ENCODE data around the gene MTAP. TPM values are rescaled to one million over a fixed set of nuclear protein-coding genes. Genes with fewer than 3 reads are reported as not detected.

Gene MTAP
- polyA plus RNA-seq, 1 experiment, result 14.2 TPM

GRCh38 chr9:21982391-21982790, 180.0 kb downstream of the MTAP start:
- Histone ChIP-seq H3K36me3 (ENCODE audit: control insufficient read depth, insufficient read depth, low read length) (no peaks in the 10 kb centered on the region), H3K27me3 (ENCODE audit: control insufficient read depth, insufficient read depth, low read length) (peaks cover 5% of the 10 kb centered on the region), H3K4me3 (ENCODE audit: low read depth, low read length) (no peak overlapping the region)
- no peak for TF ChIP-seq CTCF (IDR thresholded peaks at IDR 0.05; ENCODE audit: insufficient read depth, low read depth, low read length)
- no peak for DNase-seq (ENCODE audit: low read depth)
- POLR2A ChIA-PET, result no interaction called here
- CTCF ChIA-PET, result interaction anchor here (1.1 to 1.9 kb wide), 3 partner anchors 13 to 27 kb away, joined by 3 to 9 read pairs (median 3); partner anchors contain the start of gene CDKN2B

- Histone ChIP-seq H3K36me3 (ENCODE audit: control insufficient read depth, insufficient read depth, low read length) (no peaks in the 10 kb centered on the region), H3K4me3 (ENCODE audit: low read depth, low read length) (no peak overlapping the region), H3K27me3 (ENCODE audit: control insufficient read depth, insufficient read depth, low read length) (peaks cover 4% of the 10 kb centered on the region)
- DNase-seq (ENCODE audit: low read depth), result no peak
- no peak for TF ChIP-seq CTCF (IDR thresholded peaks at IDR 0.05; ENCODE audit: insufficient read depth, low read depth, low read length)
- POLR2A ChIA-PET, result no interaction called here
- CTCF ChIA-PET, result interaction anchor here (1.1 to 1.9 kb wide), 3 partner anchors 13 to 26 kb away, joined by 3 to 9 read pairs (median 3); partner anchors contain the start of gene CDKN2B
Measured at GRCh38 chr9:21982861-21983560, 180.6 kb downstream of the MTAP start.

- POLR2A ChIA-PET, result interaction anchor here (0.6 kb wide), 1 partner anchor 179 kb away, joined by 3 read pairs; no protein-coding TSS in a partner anchor
Measured at GRCh38 chr9:21983561-21983935, 181.1 kb downstream of the MTAP start.

GRCh38 chr9:21984101-21984500, 181.7 kb downstream of the MTAP start:
- no peak overlapping the region for H3K4me3 ChIP-seq (ENCODE audit: low read depth, low read length)
- no peak for DNase-seq (ENCODE audit: low read depth)
- ChIA-PET CTCF (interaction anchor here (1.9 kb wide), 1 partner anchor 25 kb away, joined by 9 read pairs; the partner anchor contains the start of gene CDKN2B), POLR2A (interaction anchor here (0.6 kb wide), 1 partner anchor 180 kb away, joined by 3 read pairs; no protein-coding TSS in a partner anchor)
- H3K27me3 ChIP-seq (ENCODE audit: control insufficient read depth, insufficient read depth, low read length), result peaks cover 3% of the 10 kb centered on the region
- H3K36me3 ChIP-seq (ENCODE audit: control insufficient read depth, insufficient read depth, low read length), result no peaks in the 10 kb centered on the region
- TF ChIP-seq CTCF (IDR thresholded peaks at IDR 0.05; ENCODE audit: insufficient read depth, low read depth, low read length), result no peak

More at GRCh38 chr9:21983561-21983935, 181.1 kb downstream of the MTAP start:
- CTCF ChIA-PET, result interaction anchor here (1.1 to 1.9 kb wide), 3 partner anchors 12 to 25 kb away, joined by 3 to 9 read pairs (median 3); partner anchors contain the start of gene CDKN2B
- peaks cover 4% of the 10 kb centered on the region for H3K27me3 ChIP-seq (ENCODE audit: control insufficient read depth, insufficient read depth, low read length)
- DNase-seq (ENCODE audit: low read depth), result no peak
- H3K36me3 ChIP-seq (ENCODE audit: control insufficient read depth, insufficient read depth, low read length), result no peaks in the 10 kb centered on the region
- no peak for TF ChIP-seq CTCF (IDR thresholded peaks at IDR 0.05; ENCODE audit: insufficient read depth, low read depth, low read length)
- no peak overlapping the region for H3K4me3 ChIP-seq (ENCODE audit: low read depth, low read length)

GRCh38 chr9:21985964-21986667, 183.7 kb downstream of the MTAP start:
- DNase-seq (ENCODE audit: low read depth), result no peak
- Histone ChIP-seq H3K36me3 (ENCODE audit: control insufficient read depth, insufficient read depth, low read length) (no peaks in the 10 kb centered on the region), H3K4me3 (ENCODE audit: low read depth, low read length) (no peak overlapping the region), H3K27me3 (ENCODE audit: control insufficient read depth, insufficient read depth, low read length) (no peaks in the 10 kb centered on the region)
- no peak for TF ChIP-seq CTCF (IDR thresholded peaks at IDR 0.05; ENCODE audit: insufficient read depth, low read depth, low read length)
- ChIA-PET CTCF (interaction anchor here (0.7 to 1.5 kb wide), 6 partner anchors 21 to 253 kb away, joined by 3 to 6 read pairs (median 4); partner anchors contain the start of gene CDKN2B), POLR2A (interaction anchor here (0.5 to 1.2 kb wide), 2 partner anchors 23 to 173 kb away, joined by 3 to 6 read pairs; partner anchors contain the start of gene CDKN2B)
